Heart right ventricle (tissue), 16 donors: ENCODE results near the gene P2RX3. TPM values are rescaled to one million over a fixed set of nuclear protein-coding genes. Genes with fewer than 3 reads are reported as not detected.

Experiments used
- ATAC-seq, 8 donors: fragments of 200-7000 bp; cut with Tn5 transposase; one replicate each; pipeline ENCODE4 v1.9.1; 2020; ENCODE audit warnings: mild to moderate bottlenecking in 8 of 8, moderate library complexity in 8 of 8, moderate number of reproducible peaks in 1 of 8
- DNase-seq, 2 donors: peaks; one replicate each; pipeline ENCODE4 v3.0.0-alpha.2; 2020
- H3K27ac ChIP-seq, 10 donors: fragments of 200-600 bp; sonication (generic) in 2 of 10; one replicate each; pipeline versions ENCODE4 v1.5.0 to v1.8.0; 2020 to 2022; ENCODE audit warnings: mild to moderate bottlenecking in 3 of 10
- H3K27me3 ChIP-seq, 7 donors: fragments of 200-600 bp; one replicate each; pipeline ENCODE4 v1.8.0; 2021 to 2022; ENCODE audit warnings: mild to moderate bottlenecking in 2 of 7
- H3K36me3 ChIP-seq, 9 donors: fragments of 200-600 bp; sonication (generic) in 1 of 9; one replicate each; pipeline versions ENCODE4 v1.5.0 to v1.8.0; 2020 to 2022; ENCODE audit warnings: mild to moderate bottlenecking in 2 of 9
- H3K4me1 ChIP-seq, 9 donors: fragments of 200-600 bp; sonication (generic) in 1 of 9; one replicate each; pipeline versions ENCODE4 v1.5.0 to v1.8.0; 2020 to 2022; ENCODE audit warnings: mild to moderate bottlenecking in 4 of 9
- H3K4me3 ChIP-seq, 10 donors: fragments of 200-600 bp; sonication (generic) in 2 of 10; one replicate each; pipeline versions ENCODE4 v1.5.0 to v1.8.0; 2020 to 2022; ENCODE audit warnings: mild to moderate bottlenecking in 7 of 10, moderate library complexity in 2 of 10
- H3K9me3 ChIP-seq, 11 donors: fragments of 200-600 bp in 10 of 11; sonication (generic) in 2 of 11; one replicate each; pipeline versions ENCODE4 v1.5.0 to v1.8.0; 2013 to 2022; ENCODE audit warnings: mild to moderate bottlenecking in 2 of 11, control low read depth in 1 of 11, moderate library complexity in 1 of 11
- CTCF ChIP-seq, 9 donors: fragments of 200-600 bp; sonication (generic) in 2 of 9; IDR thresholded peaks; one replicate each; pipeline versions ENCODE4 v1.5.0 to v1.8.0; 2021 to 2022; ENCODE audit warnings: antibody characterized with exemption in 9 of 9, mild to moderate bottlenecking in 5 of 9, moderate library complexity in 1 of 9
- WGBS, 2 donors: extraction: QIAGEN DNeasy Blood & Tissue Kit; methylation state at CpG; one replicate each; pipeline ENCODE4 v1.1.7; 2013; ENCODE audit warnings: inconsistent platforms in 1 of 2; 5-methylcytosine and 5-hydroxymethylcytosine counted together
- intact Hi-C, 10 donors: fragments of 100-400 bp; cut with DNase I; formaldehyde crosslinking; loops; one replicate each; pipeline versions ENCODE4 v1.11.1 to v1.14.2; 2022
- polyA plus RNA-seq, 2 donors: library from polyadenylated mRNA; stranded (reverse); fragments of 200-250 nt; gene quantifications; one replicate each; pipeline ENCODE4 v1.2.3, GENCODE V29; 2013
- total RNA-seq, 10 donors: library from RNA; stranded (reverse); fragmentation: NEBNext Ultra II Directional in 3 of 10; extraction: Animal tissue kit (Norgen Biotek cat#: 25700) in 3 of 10; gene quantifications; one replicate each; pipeline versions ENCODE4 v1.2.1 to v1.2.4, GENCODE V29; 2021 to 2023
- donor health status: Arrhythmogenic right ventricular cardiomyopathy.
- donor health status: ischemic (EF 13 %, LVEDD 7.1; RV severe dilation, severe dysfunction).
- donor health status: healthy with polysubstance abuse.
- donor health status: DM: no; HTN: yes; CAD: no.
- donor health status: DM: no; HTN: no; CAD: no.
- donor health status: ischemic (EF 25% LVEDD 6.9; RV normal size, moderate dysfunction).
- donor health status: ischemic (EF 25% LVEDD 5.7; RV mildly dilated, moderate dysfunction).
- donor health status: healthy.
- donor health status: DM: yes; HTN: yes; CAD: no.
- donor health status: Ischemic cardiomyopathy.
- donor health status: ischemic (EF 35%, LVEDD 5.7; RV mildly dilated, moderate dysfunction).
- donor health status: nonischemic (EF 11% LVEDD 7.7; RV severe dilation, severe dysfunction).
- donor health status: DM: yes; HTN: yes; CAD: no.
- donor health status: PGD.
- donor health status: ischemic (EF 29% LVEDD 5.4; RV normal size, mild dysfunction).
- donor health status: nonischemic (EF 23%, LVEDD 6.1; RV moderate dilation, normal function).

Gene P2RX3
- total and polyA plus RNA-seq, 12 donors, result 0.32 to 5.1 (median 1.4) TPM

GRCh38 chr11:57378186-57378585, 40.0 kb downstream of the P2RX3 start:
- Histone ChIP-seq H3K27me3 (peaks cover 0 to 10% (median 0%) of the 10 kb centered on the region in 7 donors), H3K9me3 (no peaks in the 10 kb centered on the region), H3K27ac (no peak overlapping the region), H3K4me1 (peaks cover 0 to 12% (median 3%) of the 10 kb centered on the region in 9 donors), H3K36me3 (no peaks in the 10 kb centered on the region), H3K4me3 (no peak overlapping the region)
- DNase-seq (no peak), ATAC-seq (no peak)
- TF ChIP-seq CTCF (IDR thresholded peaks at IDR 0.05), result no peak
- intact Hi-C loops, result no loop called here

DNA sequence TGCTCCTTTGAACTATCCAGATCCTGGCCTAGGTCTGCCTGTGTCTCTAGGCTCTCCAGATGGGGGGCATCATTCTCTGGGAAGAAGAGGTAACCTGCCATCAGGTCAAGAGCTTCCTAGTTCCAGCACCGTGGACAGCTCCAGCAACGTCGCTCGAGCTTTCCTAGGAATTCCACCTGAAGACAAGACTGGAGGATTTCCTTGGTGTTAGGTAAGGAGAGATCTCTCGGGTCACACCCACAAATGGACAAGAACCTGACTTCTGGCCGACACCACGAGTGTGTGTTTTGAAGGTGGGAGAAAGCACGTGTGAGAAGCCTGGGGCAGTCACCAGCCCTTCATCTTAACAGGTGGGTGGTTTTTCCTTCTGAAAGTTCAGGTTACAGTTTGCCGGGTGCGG, 41.6 kb downstream of the P2RX3 start:
- intact Hi-C loops, result no loop called here
- peaks cover 0 to 6% (median 0%) of the 10 kb centered on the region in 9 donors for H3K4me1 ChIP-seq
- H3K27ac ChIP-seq, result no peak overlapping the region
- whole genome bisulfite sequencing, 2 donors, result 25% methylated on average over 10 of the region's 10 CpGs
- TF ChIP-seq CTCF (IDR thresholded peaks at IDR 0.05), result no peak
- H3K36me3 ChIP-seq, result no peaks in the 10 kb centered on the region
- H3K4me3 ChIP-seq, result no peak overlapping the region
- ATAC-seq (no peak), DNase-seq (no peak)
- H3K27me3 ChIP-seq, result peaks cover 0 to 10% (median 0%) of the 10 kb centered on the region in 7 donors
- no peaks in the 10 kb centered on the region for H3K9me3 ChIP-seq

DNA sequence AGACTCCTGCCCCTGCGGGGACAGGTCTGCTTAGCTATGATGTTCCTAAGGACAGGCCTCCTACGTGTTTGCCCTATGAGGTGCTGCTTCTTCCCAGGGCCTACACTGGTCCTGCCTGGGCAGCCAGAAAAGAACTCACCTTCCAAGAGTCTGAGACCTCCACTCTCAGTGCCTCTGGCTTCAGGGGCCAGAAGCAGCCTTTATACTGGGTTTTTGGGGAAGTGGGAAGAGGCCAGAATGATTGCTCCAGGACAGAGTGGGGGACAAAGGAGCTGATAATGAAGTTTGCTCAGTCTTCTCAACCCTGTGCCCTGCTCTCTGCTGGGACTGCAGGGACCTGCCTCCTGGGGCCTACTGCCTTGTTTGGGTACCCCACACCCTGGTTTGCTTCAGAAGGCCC, 42.8 kb downstream of the P2RX3 start, which contains the start of gene PRG3:
TSS of gene PRG3 (minus strand) at position 176 of the 400 bp plus-strand sequence. CDS start 442 bp downstream, outside the sequence.
- no peak for DNase-seq
- intact Hi-C loops, result no loop called here
- Histone ChIP-seq H3K27me3 (peaks cover 0 to 10% (median 0%) of the 10 kb centered on the region in 7 donors), H3K36me3 (no peaks in the 10 kb centered on the region), H3K4me3 (no peak within 1 kb of the TSS), H3K9me3 (no peaks in the 10 kb centered on the region), H3K27ac (no peak within 1 kb of the TSS), H3K4me1 (no peaks in the 10 kb centered on the region)
- ATAC-seq, result no peak
- WGBS, 2 donors, result 68 to 74% methylated on average over 2 of the region's 2 CpGs
- no peak for TF ChIP-seq CTCF (IDR thresholded peaks at IDR 0.05)

DNA sequence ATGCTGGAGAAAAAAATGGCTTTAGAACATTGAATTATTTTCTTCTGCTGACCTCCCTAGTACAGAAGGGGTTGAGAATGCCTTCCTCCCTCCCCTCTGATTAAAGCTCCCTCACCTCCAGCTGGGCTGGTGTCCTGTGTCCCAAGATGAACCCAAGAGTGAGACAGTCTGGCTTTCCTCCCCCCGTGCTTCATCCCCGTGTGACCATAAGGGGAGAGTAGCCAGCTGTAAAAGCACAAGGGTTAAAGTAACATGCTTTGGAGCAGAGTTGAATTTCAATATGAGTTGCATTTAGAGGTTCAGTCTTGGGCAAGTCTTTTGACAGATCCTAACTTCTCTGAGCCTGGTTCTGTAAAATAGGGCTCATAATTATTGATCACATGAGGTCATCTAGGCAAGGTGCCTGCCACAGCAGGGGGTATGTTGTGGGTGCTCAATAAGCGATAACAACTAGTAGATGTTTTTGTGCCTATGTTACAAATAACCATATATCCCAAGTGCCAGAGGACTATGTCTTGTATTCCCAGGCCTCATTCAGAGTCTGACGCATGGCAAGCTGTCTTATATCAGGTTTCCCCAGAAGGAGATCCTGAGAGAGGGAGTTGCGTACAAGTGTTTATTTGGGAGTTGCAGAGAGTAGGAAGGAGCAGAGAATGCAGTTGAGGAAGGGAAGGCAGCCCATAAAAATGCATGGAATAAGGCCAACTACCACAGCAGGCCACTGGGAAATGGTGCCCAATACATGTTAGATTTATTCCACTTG, 48.2 kb downstream of the P2RX3 start:
- peak in 3 of 8 donors; percentile 37 to 81 (median 40) for ATAC-seq
- no peak for TF ChIP-seq CTCF (IDR thresholded peaks at IDR 0.05)
- H3K27me3 ChIP-seq, result no peaks in the 10 kb centered on the region
- intact Hi-C loops, result loop anchor here in 1 of 10 donors (2.0 kb wide), 1 partner anchor 70 kb away; no protein-coding TSS in a partner anchor
- DNase-seq, result peak in 1 of 2 donors; percentile 20
- no peaks in the 10 kb centered on the region for H3K36me3 ChIP-seq
- H3K27ac ChIP-seq, result peak overlapping the region in 2 of 10 donors; percentile 43 to 55
- H3K4me3 ChIP-seq, result no peak overlapping the region
- H3K9me3 ChIP-seq, result no peaks in the 10 kb centered on the region
- H3K4me1 ChIP-seq, result peaks cover 0 to 16% (median 0%) of the 10 kb centered on the region in 9 donors
- 65 to 69% methylated on average over 5 of the region's 5 CpGs for WGBS, 2 donors
